RWPE1 (cell line): ENCODE results near the gene GAB2.

Experiments used
- CTCF ChIA-PET: fragments of 350-600 bp; sonication (Branson Sonifier 250); formaldehyde crosslinking; extraction: SDS; loops from one replicate; lab custom pipeline; 2021; lab: Yijun Ruan, JAX
- POLR2A ChIA-PET: fragments of 400-600 bp; formaldehyde crosslinking; extraction: SDS; loops from one replicate; lab custom pipeline; 2020; ENCODE audit warnings: antibody characterized with exemption; ENCODE audit not compliant: low non-redundant PET; lab: Yijun Ruan, JAX
- DNase-seq: peaks from one replicate; pipeline ENCODE4 v3.0.0; 2012; ENCODE audit warnings: low spot score
- H3K27ac ChIP-seq: fragments of 450-650 bp; 2 replicates; pipeline ENCODE4 v1.5.1; 2017
- CTCF ChIP-seq: fragments of 450-650 bp; conservative IDR thresholded peaks from 2 replicates; pipeline ENCODE4 v1.5.1; 2017; ENCODE audit warnings: low read depth, mild to moderate bottlenecking

Gene GAB2

GRCh38 chr11:78338138-78338537 lies 79.5 kb downstream of the GAB2 start:
- CTCF ChIA-PET: interaction anchor here (0.7 kb wide), 1 partner anchor 23 kb away, joined by 3 read pairs; no protein-coding TSS in a partner anchor
- H3K27ac ChIP-seq: no peak overlapping the region
- no peak for TF ChIP-seq CTCF
- POLR2A ChIA-PET: no interaction called here
- no peak for DNase-seq

- no peak overlapping the region for H3K27ac ChIP-seq
- POLR2A ChIA-PET: no interaction called here
- no peak for TF ChIP-seq CTCF
- CTCF ChIA-PET: no interaction called here
- DNase-seq: no peak
Observed at GRCh38 chr11:78337554-78337924, 80.1 kb downstream of the GAB2 start.

GRCh38 chr11:78336877-78337553 lies 80.6 kb downstream of the GAB2 start:
- no peak for TF ChIP-seq CTCF
- ChIA-PET CTCF (no interaction called here), POLR2A (no interaction called here)
- no peak overlapping the region for H3K27ac ChIP-seq
- no peak for DNase-seq

GRCh38 chr11:78334109-78334508 lies 83.5 kb downstream of the GAB2 start:
- CTCF ChIA-PET: no interaction called here
- no peak overlapping the region for H3K27ac ChIP-seq
- POLR2A ChIA-PET: no interaction called here
- no peak for DNase-seq
- TF ChIP-seq CTCF: no peak

- no peak for DNase-seq
- no peak for TF ChIP-seq CTCF
- POLR2A ChIA-PET: no interaction called here
- CTCF ChIA-PET: no interaction called here
- no peak overlapping the region for H3K27ac ChIP-seq
Observed at GRCh38 chr11:78332872-78333271, 84.7 kb downstream of the GAB2 start.

GRCh38 chr11:78332174-78332866 lies 85.3 kb downstream of the GAB2 start:
- H3K27ac ChIP-seq: no peak overlapping the region
- TF ChIP-seq CTCF: no peak
- ChIA-PET CTCF (interaction anchor here (0.6 kb wide), 1 partner anchor 40 kb away, joined by 3 read pairs; no protein-coding TSS in a partner anchor), POLR2A (no interaction called here)
- no peak for DNase-seq
